Endothelial cell of umbilical vein (primary cell): ENCODE data around the gene ZNF92. TPM values are rescaled to one million over a fixed set of nuclear protein-coding genes. Genes with fewer than 3 reads are reported as not detected.

ENCODE experiments used
- BruUV-seq: library from RNA; stranded (reverse); fragments of 400-500 nt; replicated peaks from 2 replicates; lab custom pipeline; 2021; lab: Mats Ljungman, UMichigan
- CTCF ChIA-PET: fragments of 300-600, 350-600 bp; sonication (Branson Sonifier 250); formaldehyde crosslinking; loops from one replicate; lab custom pipeline; 2021; ENCODE audit warnings: antibody characterized with exemption, inconsistent platforms; lab: Charles Lee
- POLR2A ChIA-PET: fragments of 300-600, 350-600 bp; sonication (Branson Sonifier 250); formaldehyde crosslinking; loops from one replicate; lab custom pipeline; 2021; ENCODE audit warnings: antibody characterized with exemption, inconsistent platforms; lab: Charles Lee
- DNase-seq: peaks from one replicate; pipeline ENCODE4 v3.0.0-alpha.2; 2011; ENCODE audit warnings: low read depth, low spot score
- FAIRE-seq: peaks from 2 replicates; lab custom pipeline; 2011; peaks lifted over from hg19 to GRCh38; lab: Jason Lieb, UNC
- H2AFZ ChIP-seq: 2 replicates; pipeline ENCODE4 v1.6.0; 2012; ENCODE audit warnings: low read depth, low read length, control low read depth, inconsistent platforms
- H3K27ac ChIP-seq: 2 replicates; pipeline ENCODE4 v1.5.1; 2011; ENCODE audit warnings: low read depth, mild to moderate bottlenecking, control low read depth, low read length, moderate library complexity; ENCODE audit not compliant: insufficient read depth
- H3K27me3 ChIP-seq, 2 experiments: 2 replicates each; pipeline versions ENCODE4 v1.6.0 to v1.6.1; 2011; ENCODE audit warnings: low read length in 2 of 2, mixed read lengths in 1 of 2; ENCODE audit not compliant: control insufficient read depth in 2 of 2, insufficient read depth in 2 of 2
- H3K36me3 ChIP-seq, 2 experiments: 2 replicates in 1 of 2; 3 replicates in 1 of 2; pipeline ENCODE4 v1.5.1; 2011; ENCODE audit warnings: low read length in 2 of 2, mild to moderate bottlenecking in 1 of 2, moderate library complexity in 1 of 2; ENCODE audit not compliant: control insufficient read depth in 2 of 2, insufficient read depth in 2 of 2; ENCODE audit errors: extremely low read depth in 1 of 2
- H3K4me1 ChIP-seq: 3 replicates; pipeline ENCODE4 v1.5.1; 2011; ENCODE audit warnings: mild to moderate bottlenecking, low read length; ENCODE audit not compliant: control insufficient read depth, insufficient read depth; ENCODE audit errors: extremely low read depth
- H3K4me2 ChIP-seq: 2 replicates; pipeline ENCODE4 v1.6.1; 2011; ENCODE audit warnings: low read length, control low read depth, mixed read lengths; ENCODE audit not compliant: insufficient read depth
- H3K4me3 ChIP-seq, 3 experiments: fragments of 200-600 bp in 1 of 3; sonication (generic), shearing (Covaris generic) in 1 of 3; replicated peaks in 1 of 3; 2 replicates each; pipeline ENCODE4 v1.5.1; 2011 to 2016; ENCODE audit warnings: control low read depth in 3 of 3, low read length in 3 of 3, mild to moderate bottlenecking in 2 of 3, inconsistent platforms in 1 of 3, low read depth in 1 of 3, moderate library complexity in 1 of 3; ENCODE audit not compliant: insufficient read depth in 1 of 3
- H3K79me2 ChIP-seq: 2 replicates; pipeline ENCODE4 v1.6.0; 2012; ENCODE audit warnings: low read length, inconsistent platforms; ENCODE audit not compliant: control insufficient read depth, insufficient read depth
- H3K9ac ChIP-seq: replicated peaks from 2 replicates; pipeline ENCODE3; 2011; ENCODE audit warnings: low read length, control low read depth; ENCODE audit not compliant: insufficient read depth; ENCODE audit errors: extremely low read depth
- H3K9me1 ChIP-seq: replicated peaks from 3 replicates; pipeline ENCODE4 v1.6.0; 2011; ENCODE audit warnings: mild to moderate bottlenecking, low read length; ENCODE audit not compliant: control insufficient read depth, insufficient read depth; ENCODE audit errors: extremely low read depth
- H3K9me3 ChIP-seq: replicated peaks from 2 replicates; pipeline ENCODE4 v1.5.1; 2012; ENCODE audit warnings: low read length, inconsistent platforms; ENCODE audit not compliant: control insufficient read depth, insufficient read depth
- H4K20me1 ChIP-seq: replicated peaks from 2 replicates; pipeline ENCODE3; 2011; ENCODE audit warnings: mild to moderate bottlenecking, low read length; ENCODE audit not compliant: control insufficient read depth, insufficient read depth; ENCODE audit errors: extremely low read depth
- CTCF ChIP-seq, 2 donors: IDR thresholded peaks; 1 replicate in 1 of 2; 2 replicates in 1 of 2; pipeline ENCODE4 v1.5.1; 2011; ENCODE audit warnings: low read length in 2 of 2, mild to moderate bottlenecking in 2 of 2, moderate library complexity in 2 of 2, control low read depth in 1 of 2, inconsistent platforms in 1 of 2, low read depth in 1 of 2; ENCODE audit not compliant: insufficient read depth in 1 of 2; ENCODE audit errors: extremely low read depth in 1 of 2
- EZH2 ChIP-seq: IDR thresholded peaks from 2 replicates; pipeline ENCODE4 v1.6.1; 2012; ENCODE audit warnings: borderline replicate concordance, low read depth, mild to moderate bottlenecking, moderate library complexity, low read length, inconsistent platforms; ENCODE audit not compliant: severe bottlenecking
- FOS ChIP-seq: IDR thresholded peaks from 2 replicates; pipeline ENCODE4 v1.6.1; 2011; ENCODE audit warnings: mild to moderate bottlenecking, low read length, moderate library complexity, borderline replicate concordance; ENCODE audit not compliant: insufficient read depth
- GATA2 ChIP-seq: IDR thresholded peaks from 2 replicates; pipeline ENCODE4 v1.7.0; 2011; ENCODE audit warnings: low read depth, mild to moderate bottlenecking, moderate library complexity, mixed read lengths, low read length; ENCODE audit not compliant: insufficient read length, insufficient read depth
- JUN ChIP-seq: IDR thresholded peaks from 2 replicates; pipeline ENCODE4 v1.6.1; 2011; ENCODE audit warnings: borderline replicate concordance, low read depth; ENCODE audit not compliant: insufficient read length, insufficient read depth
- MYC ChIP-seq: IDR thresholded peaks from one replicate; pipeline ENCODE4 v1.6.1; 2011; ENCODE audit warnings: mild to moderate bottlenecking, low read depth, low read length
- POLR2A ChIP-seq: IDR thresholded peaks from 2 replicates; pipeline ENCODE4 v1.6.1; 2012; ENCODE audit warnings: low read depth, mild to moderate bottlenecking, control low read depth, low read length
- POLR2AphosphoS5 ChIP-seq: IDR thresholded peaks from 2 replicates; pipeline ENCODE4 v1.6.1; 2012; ENCODE audit warnings: low read depth, mild to moderate bottlenecking, control low read depth, low read length, moderate library complexity; ENCODE audit not compliant: insufficient read depth
- dilution Hi-C: fragments of 300-500 bp; cut with MboI; formaldehyde crosslinking; loops from one replicate; pipeline ENCODE4 v1.15.0; 2019; ENCODE audit warnings: low sequenced_read_pairs; ENCODE audit not compliant: extremely low pct_ligation_motif_present
- intact Hi-C: fragments of 100-400 bp; cut with micrococcal nuclease; formaldehyde crosslinking; loops from one replicate; pipeline ENCODE4 v1.10.0; 2022
- polyA plus RNA-seq, 4 experiments: library from polyadenylated mRNA; depleted of rRNA in 3 of 4; stranded (reverse) in 3 of 4; unstranded in 1 of 4; fragments of >200 nt; gene quantifications; 2 replicates each; pipeline versions ENCODE4 v1.2.1 to v1.2.3, GENCODE V29; 2011 to 2012; ENCODE audit warnings: missing spikeins in 1 of 4
- total RNA-seq: library from RNA; stranded (reverse); gene quantifications from 2 replicates; pipeline ENCODE4 v1.2.3, GENCODE V29; 2021

Gene ZNF92
- total and polyA plus RNA-seq, 2 donors (not counting 3 experiments of a cell fraction or from before 2014, with no cell fraction given), result 0.90 to 8.9 TPM

GRCh38 chr7:65354263-65354662 lies 19.4 kb upstream of the ZNF92 start:
- DNase-seq (no peak), FAIRE-seq (no peak)
- no TSS peak for BruUV-seq
- TF ChIP-seq GATA2 (no peak), EZH2 (no peak), POLR2A (no peak), JUN (no peak), CTCF (IDR thresholded peaks at IDR 0.05; ENCODE audit: extremely low read depth in 1 of 2, insufficient read depth in 1 of 2, low read depth in 1 of 2, low read length in 2 of 2) (no peak), FOS (no peak), MYC (no peak), POLR2AphosphoS5 (no peak)
- H3K27ac ChIP-seq, result no peak overlapping the region
- no peak overlapping the region for H2AFZ ChIP-seq
- no peaks in the 10 kb centered on the region for H3K9me1 ChIP-seq
- ChIA-PET POLR2A (no interaction called here), CTCF (interaction anchor here (0.8 kb wide), 1 partner anchor 19 kb away, joined by 3 read pairs; the partner anchor contains the start of gene ZNF92)
- no peaks in the 10 kb centered on the region for H3K4me1 ChIP-seq
- no peaks in the 10 kb centered on the region for H3K27me3 ChIP-seq
- H3K9ac ChIP-seq, result no peak overlapping the region
- no peak overlapping the region for H3K4me3 ChIP-seq
- dilution Hi-C loops, result no loop called here
- intact Hi-C loops, result no loop called here
- no peaks in the 10 kb centered on the region for H3K9me3 ChIP-seq
- no peaks in the 10 kb centered on the region for H4K20me1 ChIP-seq
- no peaks in the 10 kb centered on the region for H3K79me2 ChIP-seq
- no peaks in the 10 kb centered on the region for H3K36me3 ChIP-seq
- no peak overlapping the region for H3K4me2 ChIP-seq
